WTC11 (cell line): ENCODE results near the gene TMEM271. TPM values are rescaled to one million over a fixed set of nuclear protein-coding genes. Genes with fewer than 3 reads are reported as not detected.

Experiments
- ATAC-seq: fragments of 200-7000 bp; cut with Tn5 transposase; 2 replicates; pipeline ENCODE4 v1.10.0; 2021; ENCODE audit warnings: mild to moderate bottlenecking, moderate library complexity
- CTCF ChIA-PET: fragments of 300-600 bp; sonication (Branson Sonifier 250); formaldehyde crosslinking; loops from one replicate; lab custom pipeline; 2021; ENCODE audit warnings: antibody characterized with exemption; lab: Charles Lee
- POLR2A ChIA-PET: fragments of 350-600 bp; sonication (Branson Sonifier 250); formaldehyde crosslinking; loops from one replicate; lab custom pipeline; 2021; ENCODE audit warnings: antibody characterized with exemption; lab: Charles Lee
- DNase-seq: peaks from one replicate; pipeline ENCODE4 v3.0.0; 2021; ENCODE audit warnings: low spot score
- H3K27ac Mint-ChIP-seq: 2 replicates; pipeline ENCODE4 v1.8.0; 2021; ENCODE audit warnings: mixed read lengths
- H3K27me3 Mint-ChIP-seq: 2 replicates; pipeline ENCODE4 v1.8.0; 2021; ENCODE audit warnings: low read depth, mild to moderate bottlenecking, moderate library complexity, mixed read lengths
- H3K36me3 Mint-ChIP-seq: 2 replicates; pipeline ENCODE4 v1.8.0; 2021; ENCODE audit warnings: mixed read lengths
- H3K4me1 Mint-ChIP-seq: 2 replicates; pipeline ENCODE4 v1.8.0; 2022; ENCODE audit warnings: mixed read lengths
- H3K4me3 Mint-ChIP-seq: 2 replicates; pipeline ENCODE4 v1.8.0; 2021; ENCODE audit warnings: mild to moderate bottlenecking, moderate library complexity, mixed read lengths
- H3K9me3 Mint-ChIP-seq: 2 replicates; pipeline ENCODE4 v1.8.0; 2021; ENCODE audit warnings: mixed read lengths
- CREM ChIP-seq: sonication (generic); formaldehyde crosslinking; IDR thresholded peaks from 2 replicates; pipeline ENCODE4 v1.8.1; 2022; ENCODE audit warnings: mild to moderate bottlenecking, missing genetic modification reagents, moderate library complexity
- FOXP4 ChIP-seq: sonication (generic); formaldehyde crosslinking; IDR thresholded peaks from 2 replicates; pipeline ENCODE4 v1.8.0; 2022; ENCODE audit warnings: mild to moderate bottlenecking, missing genetic modification reagents
- GABPB1 ChIP-seq: sonication (generic); formaldehyde crosslinking; IDR thresholded peaks from 2 replicates; pipeline ENCODE4 v1.8.1; 2023; ENCODE audit warnings: mild to moderate bottlenecking, missing genetic modification reagents
- GRHL2 ChIP-seq: fragments of 250-450 bp; sonication (Bioruptor Pico); IDR thresholded peaks from 2 replicates; pipeline ENCODE4 v1.8.0; 2022; ENCODE audit warnings: mild to moderate bottlenecking, moderate library complexity; ENCODE audit not compliant: insufficient replicate concordance, severe bottlenecking
- MXD4 ChIP-seq: fragments of 250-450 bp; sonication (Bioruptor Pico); IDR thresholded peaks from 2 replicates; pipeline ENCODE4 v1.8.0; 2021; ENCODE audit warnings: mild to moderate bottlenecking, moderate library complexity, borderline replicate concordance
- NFE2L1 ChIP-seq: sonication (generic); formaldehyde crosslinking; IDR thresholded peaks from 2 replicates; pipeline ENCODE4 v1.8.1; 2023; ENCODE audit warnings: missing genetic modification reagents
- NFYB ChIP-seq: sonication (generic); formaldehyde crosslinking; conservative IDR thresholded peaks from 2 replicates; pipeline ENCODE4 v1.8.0; 2022; ENCODE audit warnings: low read depth, missing genetic modification reagents
- NR1H2 ChIP-seq: sonication (generic); formaldehyde crosslinking; IDR thresholded peaks from 2 replicates; pipeline ENCODE4 v1.9.0; 2021; ENCODE audit warnings: mild to moderate bottlenecking, moderate library complexity, missing genetic modification reagents
- NR2C2 ChIP-seq: sonication (generic); formaldehyde crosslinking; IDR thresholded peaks from 2 replicates; pipeline ENCODE4 v1.8.0; 2022; ENCODE audit warnings: mild to moderate bottlenecking, missing genetic modification reagents
- RELA ChIP-seq: sonication (generic); formaldehyde crosslinking; IDR thresholded peaks from 2 replicates; pipeline ENCODE4 v1.8.1; 2022; ENCODE audit warnings: missing genetic modification reagents, mild to moderate bottlenecking, borderline replicate concordance
- ZNF121 ChIP-seq: sonication (generic); formaldehyde crosslinking; IDR thresholded peaks from 2 replicates; pipeline ENCODE4 v1.8.0; 2023; ENCODE audit warnings: missing genetic modification reagents
- ZNF138 ChIP-seq: sonication (generic); formaldehyde crosslinking; conservative IDR thresholded peaks from 2 replicates; pipeline ENCODE4 v1.8.1; 2022; ENCODE audit warnings: mild to moderate bottlenecking, moderate library complexity, missing genetic modification reagents
- ZNF232 ChIP-seq: sonication (generic); formaldehyde crosslinking; IDR thresholded peaks from 2 replicates; pipeline ENCODE4 v1.8.0; 2022; ENCODE audit warnings: mild to moderate bottlenecking, missing genetic modification reagents
- ZNF263 ChIP-seq: sonication (generic); formaldehyde crosslinking; IDR thresholded peaks from 2 replicates; pipeline ENCODE4 v1.8.1; 2022; ENCODE audit warnings: low read depth, mild to moderate bottlenecking, moderate library complexity, missing genetic modification reagents
- ZNF425 ChIP-seq: fragments of 250-450 bp; sonication (Bioruptor Pico); conservative IDR thresholded peaks from 2 replicates; pipeline ENCODE4 v1.9.0; 2021; ENCODE audit warnings: mild to moderate bottlenecking
- total RNA-seq: library from RNA; stranded (reverse); gene quantifications from 3 replicates; pipeline ENCODE4 v1.2.3, GENCODE V29; 2021
- TF ChIP-seq, protein P1 (sequence below): fragments of 250-450 bp; sonication (Bioruptor Pico); IDR thresholded peaks from 2 replicates; pipeline ENCODE4 v1.9.0; 2021; ENCODE audit warnings: mild to moderate bottlenecking, borderline replicate concordance
- TF ChIP-seq, protein P2 (sequence below): sonication (generic); formaldehyde crosslinking; IDR thresholded peaks from 2 replicates; pipeline ENCODE4 v1.8.0; 2022; ENCODE audit warnings: mild to moderate bottlenecking, missing genetic modification reagents
- TF ChIP-seq, protein P3 (sequence below): sonication (generic); formaldehyde crosslinking; IDR thresholded peaks from 2 replicates; pipeline ENCODE4 v1.8.1; 2022; ENCODE audit warnings: mild to moderate bottlenecking, missing genetic modification reagents, moderate library complexity, borderline replicate concordance
- TF ChIP-seq, protein P4 (sequence below): fragments of 200-600 bp; IDR thresholded peaks from 2 replicates; pipeline ENCODE4 v1.8.0; 2022; ENCODE audit warnings: antibody characterized with exemption

Gene TMEM271
- total RNA-seq, 1 experiment from 2014 or later, result 0.31 TPM

- peaks cover 33% of the 10 kb centered on the region for H3K36me3 Mint-ChIP-seq
- H3K27me3 Mint-ChIP-seq, result no peaks in the 10 kb centered on the region
Measured at GRCh38 chr4:533318-534100, 42.6 kb downstream of the TMEM271 start.

GRCh38 chr4:532588-533317, 43.3 kb downstream of the TMEM271 start:
- CTCF ChIA-PET, result no interaction called here
- Mint-ChIP-seq H3K4me3 (no peak overlapping the region), H3K27me3 (no peaks in the 10 kb centered on the region)

More at GRCh38 chr4:533318-534100, 42.6 kb downstream of the TMEM271 start:
- POLR2A ChIA-PET, result no interaction called here
- 0 out of 2 replicates have a peak, but pooled peaks cover 7% of the 10 kb centered on the region for H3K9me3 Mint-ChIP-seq
- H3K4me3 Mint-ChIP-seq, result no peak overlapping the region
- CTCF ChIA-PET, result no interaction called here
- ATAC-seq, result no peak
- no peak for DNase-seq
- no peaks in the 10 kb centered on the region for H3K4me1 Mint-ChIP-seq
- no peak overlapping the region for H3K27ac Mint-ChIP-seq
- TF ChIP-seq, protein P1, sequence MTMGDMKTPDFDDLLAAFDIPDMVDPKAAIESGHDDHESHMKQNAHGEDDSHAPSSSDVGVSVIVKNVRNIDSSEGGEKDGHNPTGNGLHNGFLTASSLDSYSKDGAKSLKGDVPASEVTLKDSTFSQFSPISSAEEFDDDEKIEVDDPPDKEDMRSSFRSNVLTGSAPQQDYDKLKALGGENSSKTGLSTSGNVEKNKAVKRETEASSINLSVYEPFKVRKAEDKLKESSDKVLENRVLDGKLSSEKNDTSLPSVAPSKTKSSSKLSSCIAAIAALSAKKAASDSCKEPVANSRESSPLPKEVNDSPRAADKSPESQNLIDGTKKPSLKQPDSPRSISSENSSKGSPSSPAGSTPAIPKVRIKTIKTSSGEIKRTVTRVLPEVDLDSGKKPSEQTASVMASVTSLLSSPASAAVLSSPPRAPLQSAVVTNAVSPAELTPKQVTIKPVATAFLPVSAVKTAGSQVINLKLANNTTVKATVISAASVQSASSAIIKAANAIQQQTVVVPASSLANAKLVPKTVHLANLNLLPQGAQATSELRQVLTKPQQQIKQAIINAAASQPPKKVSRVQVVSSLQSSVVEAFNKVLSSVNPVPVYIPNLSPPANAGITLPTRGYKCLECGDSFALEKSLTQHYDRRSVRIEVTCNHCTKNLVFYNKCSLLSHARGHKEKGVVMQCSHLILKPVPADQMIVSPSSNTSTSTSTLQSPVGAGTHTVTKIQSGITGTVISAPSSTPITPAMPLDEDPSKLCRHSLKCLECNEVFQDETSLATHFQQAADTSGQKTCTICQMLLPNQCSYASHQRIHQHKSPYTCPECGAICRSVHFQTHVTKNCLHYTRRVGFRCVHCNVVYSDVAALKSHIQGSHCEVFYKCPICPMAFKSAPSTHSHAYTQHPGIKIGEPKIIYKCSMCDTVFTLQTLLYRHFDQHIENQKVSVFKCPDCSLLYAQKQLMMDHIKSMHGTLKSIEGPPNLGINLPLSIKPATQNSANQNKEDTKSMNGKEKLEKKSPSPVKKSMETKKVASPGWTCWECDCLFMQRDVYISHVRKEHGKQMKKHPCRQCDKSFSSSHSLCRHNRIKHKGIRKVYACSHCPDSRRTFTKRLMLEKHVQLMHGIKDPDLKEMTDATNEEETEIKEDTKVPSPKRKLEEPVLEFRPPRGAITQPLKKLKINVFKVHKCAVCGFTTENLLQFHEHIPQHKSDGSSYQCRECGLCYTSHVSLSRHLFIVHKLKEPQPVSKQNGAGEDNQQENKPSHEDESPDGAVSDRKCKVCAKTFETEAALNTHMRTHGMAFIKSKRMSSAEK, result no peak
- TF ChIP-seq NR2C2 (CRISPR knock-in tag), result no peak

More at GRCh38 chr4:532588-533317, 43.3 kb downstream of the TMEM271 start:
- Mint-ChIP-seq H3K27ac (no peak overlapping the region), H3K9me3 (0 out of 2 replicates have a peak, but pooled peaks cover 7% of the 10 kb centered on the region), H3K36me3 (peaks cover 34% of the 10 kb centered on the region), H3K4me1 (no peaks in the 10 kb centered on the region)
- POLR2A ChIA-PET, result no interaction called here
- ATAC-seq (peak; percentile 98), DNase-seq (peak; percentile 24)
- TF ChIP-seq GABPB1 (CRISPR knock-in tag) (no peak), RELA (CRISPR knock-in tag) (no peak), GRHL2 (no peak), NFE2L1 (CRISPR knock-in tag) (no peak), ZNF138 (no peak), MXD4 (CRISPR knock-in tag) (no peak), NFYB (no peak), ZNF121 (CRISPR knock-in tag) (no peak), FOXP4 (CRISPR knock-in tag) (no peak), CREM (no peak), NR1H2 (CRISPR knock-in tag) (no peak), ZNF425 (no peak), ZNF263 (CRISPR knock-in tag) (no peak), ZNF232 (CRISPR knock-in tag) (no peak)
- TF ChIP-seq, protein P2, sequence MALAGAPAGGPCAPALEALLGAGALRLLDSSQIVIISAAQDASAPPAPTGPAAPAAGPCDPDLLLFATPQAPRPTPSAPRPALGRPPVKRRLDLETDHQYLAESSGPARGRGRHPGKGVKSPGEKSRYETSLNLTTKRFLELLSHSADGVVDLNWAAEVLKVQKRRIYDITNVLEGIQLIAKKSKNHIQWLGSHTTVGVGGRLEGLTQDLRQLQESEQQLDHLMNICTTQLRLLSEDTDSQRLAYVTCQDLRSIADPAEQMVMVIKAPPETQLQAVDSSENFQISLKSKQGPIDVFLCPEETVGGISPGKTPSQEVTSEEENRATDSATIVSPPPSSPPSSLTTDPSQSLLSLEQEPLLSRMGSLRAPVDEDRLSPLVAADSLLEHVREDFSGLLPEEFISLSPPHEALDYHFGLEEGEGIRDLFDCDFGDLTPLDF (CRISPR knock-in tag), result no peak
- TF ChIP-seq, protein P3, sequence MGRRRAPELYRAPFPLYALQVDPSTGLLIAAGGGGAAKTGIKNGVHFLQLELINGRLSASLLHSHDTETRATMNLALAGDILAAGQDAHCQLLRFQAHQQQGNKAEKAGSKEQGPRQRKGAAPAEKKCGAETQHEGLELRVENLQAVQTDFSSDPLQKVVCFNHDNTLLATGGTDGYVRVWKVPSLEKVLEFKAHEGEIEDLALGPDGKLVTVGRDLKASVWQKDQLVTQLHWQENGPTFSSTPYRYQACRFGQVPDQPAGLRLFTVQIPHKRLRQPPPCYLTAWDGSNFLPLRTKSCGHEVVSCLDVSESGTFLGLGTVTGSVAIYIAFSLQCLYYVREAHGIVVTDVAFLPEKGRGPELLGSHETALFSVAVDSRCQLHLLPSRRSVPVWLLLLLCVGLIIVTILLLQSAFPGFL (CRISPR knock-in tag), result no peak
- TF ChIP-seq, protein P4, sequence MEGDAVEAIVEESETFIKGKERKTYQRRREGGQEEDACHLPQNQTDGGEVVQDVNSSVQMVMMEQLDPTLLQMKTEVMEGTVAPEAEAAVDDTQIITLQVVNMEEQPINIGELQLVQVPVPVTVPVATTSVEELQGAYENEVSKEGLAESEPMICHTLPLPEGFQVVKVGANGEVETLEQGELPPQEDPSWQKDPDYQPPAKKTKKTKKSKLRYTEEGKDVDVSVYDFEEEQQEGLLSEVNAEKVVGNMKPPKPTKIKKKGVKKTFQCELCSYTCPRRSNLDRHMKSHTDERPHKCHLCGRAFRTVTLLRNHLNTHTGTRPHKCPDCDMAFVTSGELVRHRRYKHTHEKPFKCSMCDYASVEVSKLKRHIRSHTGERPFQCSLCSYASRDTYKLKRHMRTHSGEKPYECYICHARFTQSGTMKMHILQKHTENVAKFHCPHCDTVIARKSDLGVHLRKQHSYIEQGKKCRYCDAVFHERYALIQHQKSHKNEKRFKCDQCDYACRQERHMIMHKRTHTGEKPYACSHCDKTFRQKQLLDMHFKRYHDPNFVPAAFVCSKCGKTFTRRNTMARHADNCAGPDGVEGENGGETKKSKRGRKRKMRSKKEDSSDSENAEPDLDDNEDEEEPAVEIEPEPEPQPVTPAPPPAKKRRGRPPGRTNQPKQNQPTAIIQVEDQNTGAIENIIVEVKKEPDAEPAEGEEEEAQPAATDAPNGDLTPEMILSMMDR, result no peak
